Coronary artery (tissue), 2 donors: ENCODE data around the gene BMP4.

Source experiments
- DNase-seq: peaks from one replicate; pipeline ENCODE4 v3.0.0-alpha.2; 2017; ENCODE audit warnings: low spot score
- H3K27ac ChIP-seq, 2 donors: fragments of 200-600 bp; sonication (generic); one replicate each; pipeline ENCODE4 v1.5.1; 2016 to 2019
- H3K4me3 ChIP-seq: fragments of 200-600 bp; sonication (generic); 2 replicates; pipeline ENCODE4 v1.5.1; 2016; ENCODE audit warnings: mild to moderate bottlenecking, moderate library complexity
- CTCF ChIP-seq: fragments of 200-600 bp; sonication (generic); IDR thresholded peaks from one replicate; pipeline ENCODE4 v1.5.1; 2019; ENCODE audit warnings: antibody characterized with exemption

The BMP4 gene

GRCh38 chr14:53950031-53950793, 6.4 kb downstream of the BMP4 start:
- no peak overlapping the region for H3K4me3 ChIP-seq
- TF ChIP-seq CTCF = no peak
- DNase-seq = no peak
- no peak overlapping the region for H3K27ac ChIP-seq

GRCh38 chr14:53949201-53949600, 7.4 kb downstream of the BMP4 start:
- TF ChIP-seq CTCF = no peak
- Histone ChIP-seq H3K27ac (no peak overlapping the region), H3K4me3 (no peak overlapping the region)
- no peak for DNase-seq

GRCh38 chr14:53948205-53948884, 8.3 kb downstream of the BMP4 start:
- Histone ChIP-seq H3K27ac (no peak overlapping the region), H3K4me3 (no peak overlapping the region)
- no peak for DNase-seq
- TF ChIP-seq CTCF = no peak

GRCh38 chr14:53947452-53948204, 9.0 kb downstream of the BMP4 start:
- Histone ChIP-seq H3K4me3 (no peak overlapping the region), H3K27ac (no peak overlapping the region)
- no peak for DNase-seq
- no peak for TF ChIP-seq CTCF

GRCh38 chr14:53947094-53947445, 9.6 kb downstream of the BMP4 start:
- Histone ChIP-seq H3K4me3 (peak overlapping the region; percentile 69), H3K27ac (no peak overlapping the region)
- TF ChIP-seq CTCF = no peak
- DNase-seq = no peak

GRCh38 chr14:53946404-53947093, 10.1 kb downstream of the BMP4 start:
- DNase-seq = no peak
- Histone ChIP-seq H3K27ac (no peak overlapping the region), H3K4me3 (peak overlapping the region; percentile 69)
- no peak for TF ChIP-seq CTCF
